Measurements from ENCODE around the gene UNC119B.

- TF ChIP-seq CTCF (conservative IDR thresholded peaks at IDR 0.05; ENCODE audit: low read depth, low read length) (no peak), EZH2 (IDR thresholded peaks at IDR 0.05; ENCODE audit: borderline replicate concordance, low read depth, low read length, poor library complexity, severe bottlenecking) (no peak)
These were observed 24.9 kb downstream of the UNC119B start for GRCh38 chr12:120735181-120735580.

Measured in A673 (cell line).